Spleen (tissue), 7 donors: ENCODE results near the gene PRKCZ.

Experiments
- POLR2A ChIP-seq, 3 donors: fragments of 450-650 bp; IDR thresholded peaks; one replicate each; pipeline ENCODE4 v1.5.1; 2017; ENCODE audit warnings: antibody characterized with exemption in 3 of 3, mild to moderate bottlenecking in 1 of 3
- POLR2AphosphoS5 ChIP-seq, 3 donors: sonication (generic); formaldehyde crosslinking; IDR thresholded peaks; one replicate each; pipeline ENCODE4 v1.5.1; 2017; ENCODE audit warnings: antibody characterized with exemption in 3 of 3
- TF ChIP-seq, protein P1 (sequence below), 11 experiments: fragments of 200-600 bp in 7 of 11; fragments of 450-650 bp in 4 of 11; sonication (generic) in 4 of 11; IDR thresholded peaks in 8 of 11; conservative IDR thresholded peaks in 3 of 11; 1 replicate in 7 of 11; 2 replicates in 4 of 11; pipeline versions ENCODE4 v1.4.0 to v1.8.0; 2016 to 2021; ENCODE audit warnings: antibody characterized with exemption in 11 of 11, inconsistent platforms in 4 of 11, mild to moderate bottlenecking in 1 of 11
- donor health status: DM: no; HTN: no; CAD: no; lungs with moderate emphysema.
- donor health status: DM: no; HTN: no; CAD: no.
- donor health status: DM: no; HTN: no; CAD: no.

DNA sequence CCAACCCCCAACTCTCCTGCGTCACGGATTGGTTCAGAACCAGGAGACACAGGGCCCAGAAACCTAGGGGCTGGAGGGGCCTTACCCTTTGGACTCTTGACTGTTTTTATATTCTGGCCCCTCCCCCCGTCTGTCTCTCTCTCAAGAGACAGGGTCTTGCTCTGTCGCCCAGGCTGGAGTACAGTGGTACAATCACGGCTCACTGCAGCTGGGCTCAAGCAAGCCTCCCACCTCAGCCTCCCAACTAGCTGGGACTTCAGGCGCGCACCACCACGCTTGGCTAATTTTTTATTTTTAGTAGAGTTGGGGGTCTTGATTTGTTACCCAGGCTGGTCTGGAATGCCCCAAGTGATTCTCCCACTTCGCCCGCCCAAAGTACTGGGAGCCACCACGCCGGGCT is 52.5 kb downstream of the PRKCZ start:
- TF ChIP-seq, protein P1, sequence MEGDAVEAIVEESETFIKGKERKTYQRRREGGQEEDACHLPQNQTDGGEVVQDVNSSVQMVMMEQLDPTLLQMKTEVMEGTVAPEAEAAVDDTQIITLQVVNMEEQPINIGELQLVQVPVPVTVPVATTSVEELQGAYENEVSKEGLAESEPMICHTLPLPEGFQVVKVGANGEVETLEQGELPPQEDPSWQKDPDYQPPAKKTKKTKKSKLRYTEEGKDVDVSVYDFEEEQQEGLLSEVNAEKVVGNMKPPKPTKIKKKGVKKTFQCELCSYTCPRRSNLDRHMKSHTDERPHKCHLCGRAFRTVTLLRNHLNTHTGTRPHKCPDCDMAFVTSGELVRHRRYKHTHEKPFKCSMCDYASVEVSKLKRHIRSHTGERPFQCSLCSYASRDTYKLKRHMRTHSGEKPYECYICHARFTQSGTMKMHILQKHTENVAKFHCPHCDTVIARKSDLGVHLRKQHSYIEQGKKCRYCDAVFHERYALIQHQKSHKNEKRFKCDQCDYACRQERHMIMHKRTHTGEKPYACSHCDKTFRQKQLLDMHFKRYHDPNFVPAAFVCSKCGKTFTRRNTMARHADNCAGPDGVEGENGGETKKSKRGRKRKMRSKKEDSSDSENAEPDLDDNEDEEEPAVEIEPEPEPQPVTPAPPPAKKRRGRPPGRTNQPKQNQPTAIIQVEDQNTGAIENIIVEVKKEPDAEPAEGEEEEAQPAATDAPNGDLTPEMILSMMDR (IDR thresholded peaks at IDR 0.05 in 8 of 11, conservative IDR thresholded peaks at IDR 0.05 in 3 of 11) = no peak
- TF ChIP-seq POLR2AphosphoS5 (IDR thresholded peaks at IDR 0.05) (no peak), POLR2A (IDR thresholded peaks at IDR 0.05) (no peak)
